Coronary artery (tissue), 2 donors: ENCODE results near the gene ABCB4.

Experiments used
- DNase-seq: peaks from one replicate; pipeline ENCODE4 v3.0.0-alpha.2; 2017; ENCODE audit warnings: low spot score
- H3K27ac ChIP-seq, 2 donors: fragments of 200-600 bp; sonication (generic); one replicate each; pipeline ENCODE4 v1.5.1; 2016 to 2019
- H3K4me3 ChIP-seq: fragments of 200-600 bp; sonication (generic); 2 replicates; pipeline ENCODE4 v1.5.1; 2016; ENCODE audit warnings: mild to moderate bottlenecking, moderate library complexity
- TF ChIP-seq, protein P1 (sequence below): fragments of 200-600 bp; sonication (generic); IDR thresholded peaks from one replicate; pipeline ENCODE4 v1.5.1; 2019; ENCODE audit warnings: antibody characterized with exemption

The ABCB4 gene

DNA sequence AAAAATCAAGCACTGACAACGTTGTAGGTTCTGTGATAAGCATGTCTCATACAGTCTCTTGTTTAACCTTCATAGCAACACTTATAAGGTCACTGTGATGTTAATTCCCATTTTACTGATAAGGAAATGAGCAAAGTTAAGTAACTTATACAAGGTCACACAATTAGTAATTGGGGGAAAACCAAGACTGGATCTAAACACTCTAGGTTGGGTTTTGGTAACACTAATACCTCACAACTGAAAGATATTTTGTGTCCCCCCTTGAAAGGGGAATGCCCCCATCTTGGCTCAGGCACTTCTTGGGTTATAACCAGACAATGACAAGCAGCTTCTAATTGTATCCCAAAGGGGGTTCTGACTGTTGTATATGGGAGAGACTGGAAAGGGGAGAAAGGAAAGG lies 36.0 kb upstream of the ABCB4 start:
- TF ChIP-seq, protein P1, sequence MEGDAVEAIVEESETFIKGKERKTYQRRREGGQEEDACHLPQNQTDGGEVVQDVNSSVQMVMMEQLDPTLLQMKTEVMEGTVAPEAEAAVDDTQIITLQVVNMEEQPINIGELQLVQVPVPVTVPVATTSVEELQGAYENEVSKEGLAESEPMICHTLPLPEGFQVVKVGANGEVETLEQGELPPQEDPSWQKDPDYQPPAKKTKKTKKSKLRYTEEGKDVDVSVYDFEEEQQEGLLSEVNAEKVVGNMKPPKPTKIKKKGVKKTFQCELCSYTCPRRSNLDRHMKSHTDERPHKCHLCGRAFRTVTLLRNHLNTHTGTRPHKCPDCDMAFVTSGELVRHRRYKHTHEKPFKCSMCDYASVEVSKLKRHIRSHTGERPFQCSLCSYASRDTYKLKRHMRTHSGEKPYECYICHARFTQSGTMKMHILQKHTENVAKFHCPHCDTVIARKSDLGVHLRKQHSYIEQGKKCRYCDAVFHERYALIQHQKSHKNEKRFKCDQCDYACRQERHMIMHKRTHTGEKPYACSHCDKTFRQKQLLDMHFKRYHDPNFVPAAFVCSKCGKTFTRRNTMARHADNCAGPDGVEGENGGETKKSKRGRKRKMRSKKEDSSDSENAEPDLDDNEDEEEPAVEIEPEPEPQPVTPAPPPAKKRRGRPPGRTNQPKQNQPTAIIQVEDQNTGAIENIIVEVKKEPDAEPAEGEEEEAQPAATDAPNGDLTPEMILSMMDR = no peak
- DNase-seq = no peak
- Histone ChIP-seq H3K4me3 (no peak overlapping the region), H3K27ac (no peak overlapping the region)

DNA sequence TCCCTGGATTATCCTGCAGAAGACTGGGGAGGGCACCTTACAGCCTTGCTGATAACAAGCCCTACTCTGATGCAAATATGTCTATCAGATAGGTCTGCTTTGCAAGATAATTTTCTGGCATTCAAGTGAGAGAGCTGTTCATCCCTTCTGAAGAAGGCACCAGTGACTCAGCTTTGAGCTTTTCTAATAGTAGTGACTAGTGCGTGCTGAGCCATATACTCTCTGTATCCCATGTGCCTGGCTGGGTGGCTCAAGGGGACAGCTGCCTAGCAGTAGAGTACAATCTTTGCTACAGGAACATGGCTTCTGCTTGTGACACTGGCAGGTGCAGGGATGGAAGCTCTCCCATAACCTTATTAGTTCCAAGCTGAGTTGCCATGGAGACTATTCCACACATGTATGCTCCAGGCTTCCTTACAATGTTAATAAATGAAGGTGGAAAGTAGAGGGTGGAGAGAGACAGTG lies 35.0 kb upstream of the ABCB4 start:
- TF ChIP-seq, protein P1 = no peak
- no peak for DNase-seq
- Histone ChIP-seq H3K27ac (no peak overlapping the region), H3K4me3 (no peak overlapping the region)

DNA sequence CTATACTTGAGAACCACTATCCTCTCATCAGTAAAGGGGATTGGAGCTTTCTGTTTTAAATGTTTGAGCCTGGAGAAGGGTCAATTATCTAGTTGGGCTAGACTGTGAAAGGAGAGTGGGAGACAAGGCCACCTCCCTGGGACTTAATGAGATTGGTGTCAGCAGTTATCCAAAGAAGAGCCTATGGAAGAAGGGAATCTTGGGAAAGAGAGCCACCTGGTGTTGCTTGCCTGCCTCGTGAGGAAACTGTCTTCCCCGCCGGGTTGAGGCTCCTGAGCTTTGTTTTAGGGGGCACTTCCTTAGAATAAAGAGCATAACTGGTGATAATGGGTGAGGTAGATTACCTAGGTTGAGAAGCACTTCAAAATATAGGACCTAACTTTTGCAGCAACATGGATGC lies 32.0 kb upstream of the ABCB4 start:
- no peak for DNase-seq
- no peak overlapping the region for H3K4me3 ChIP-seq
- TF ChIP-seq, protein P1 = no peak
- no peak overlapping the region for H3K27ac ChIP-seq

DNA sequence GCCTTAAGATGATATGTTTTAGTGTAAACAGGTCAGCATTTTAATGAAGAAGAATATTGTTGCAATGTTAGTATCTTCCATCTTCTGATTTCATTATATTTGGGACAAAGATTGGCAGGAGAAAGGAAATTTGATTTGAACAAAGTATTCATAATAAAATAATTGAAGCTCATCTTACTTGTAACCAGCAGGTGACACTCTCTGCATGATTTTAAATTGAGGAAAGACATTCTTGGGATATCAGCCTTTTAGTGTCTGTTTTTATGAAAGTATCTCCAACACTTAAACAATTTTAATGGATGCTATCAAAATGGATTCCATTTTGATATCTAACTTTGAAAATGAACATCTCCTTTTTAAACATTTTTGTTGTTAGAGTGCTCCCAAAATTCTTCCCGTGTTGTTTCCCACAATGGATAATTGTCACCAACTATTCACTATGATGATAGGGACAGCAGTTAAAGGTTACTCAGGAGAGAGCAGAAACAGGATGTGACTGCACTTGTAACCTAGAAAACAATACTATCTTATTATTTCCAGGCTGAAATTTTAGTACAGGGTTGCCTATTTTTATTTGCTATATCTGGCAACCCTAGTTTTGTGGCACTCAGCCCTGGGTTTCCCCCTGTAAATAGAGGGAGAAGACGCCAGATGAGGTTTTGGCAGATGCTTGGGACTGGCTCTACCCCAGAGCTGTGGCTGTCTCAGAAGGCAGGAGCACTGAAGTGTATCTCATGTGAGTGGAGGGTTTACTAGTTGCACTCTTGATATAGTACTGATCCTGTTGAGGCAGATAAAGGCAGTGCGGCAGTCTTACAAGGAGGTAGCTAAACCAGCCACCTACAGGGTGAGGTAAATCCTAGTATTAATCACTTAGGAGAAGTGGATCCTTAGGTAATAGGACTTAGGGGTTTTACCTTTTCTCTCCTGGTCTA lies 31.0 kb upstream of the ABCB4 start:
- Histone ChIP-seq H3K27ac (no peak overlapping the region), H3K4me3 (no peak overlapping the region)
- DNase-seq = no peak
- TF ChIP-seq, protein P1 = no peak

DNA sequence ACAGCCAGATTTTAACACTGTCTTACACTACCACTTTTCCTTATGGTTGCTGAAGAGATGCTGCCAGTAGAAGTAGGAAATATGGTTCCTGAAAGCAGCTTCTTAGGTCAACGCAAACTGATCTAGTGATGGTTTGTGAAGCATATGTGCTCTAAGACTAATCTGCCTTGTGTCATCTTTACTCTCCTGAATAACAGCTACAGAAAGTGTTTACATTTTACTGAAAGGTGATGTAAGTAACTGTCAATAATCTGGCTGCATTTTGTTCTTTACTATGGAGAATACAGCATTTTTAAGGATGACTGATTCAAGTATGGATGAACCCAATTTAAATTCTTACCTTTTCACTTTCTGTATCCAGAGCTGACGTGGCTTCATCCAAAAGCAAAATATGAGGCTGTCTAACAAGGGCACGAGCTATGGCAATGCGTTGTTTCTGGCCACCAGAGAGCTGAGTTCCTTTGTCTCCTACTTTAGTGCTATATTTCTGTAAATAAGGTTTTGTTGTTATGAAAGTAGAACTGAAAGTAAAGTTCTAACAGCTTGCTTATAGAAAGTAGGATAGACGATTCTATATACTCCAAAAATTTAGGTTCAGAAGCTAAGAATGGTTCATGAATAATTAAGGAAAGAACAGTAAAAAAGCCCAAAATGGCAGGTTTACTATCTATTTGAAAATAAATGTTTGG lies 30.2 kb upstream of the ABCB4 start:
- DNase-seq = no peak
- Histone ChIP-seq H3K4me3 (no peak overlapping the region), H3K27ac (no peak overlapping the region)
- TF ChIP-seq, protein P1 = no peak

DNA sequence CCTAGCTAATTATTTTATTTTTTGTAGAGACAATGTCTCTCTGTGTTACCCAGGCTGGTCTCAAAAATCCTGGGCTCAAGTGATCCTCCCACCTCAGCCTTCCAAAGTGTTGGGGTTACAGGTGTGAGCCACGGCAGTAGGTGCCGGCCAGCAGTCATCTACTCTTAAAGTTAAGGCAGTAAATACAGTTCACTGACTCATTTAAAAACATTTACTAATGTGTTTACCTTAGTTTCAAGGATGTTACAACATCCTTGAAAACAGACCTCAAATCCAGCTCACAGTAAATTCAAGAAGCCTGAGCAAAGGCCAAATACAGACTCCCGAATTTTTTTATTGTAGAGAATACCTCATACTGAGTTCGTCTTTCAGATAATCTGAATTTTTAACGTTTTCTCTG lies 29.6 kb upstream of the ABCB4 start:
- H3K27ac ChIP-seq = no peak overlapping the region
- TF ChIP-seq, protein P1 = no peak

More for the DNA sequence above, 29.6 kb upstream of the ABCB4 start:
- no peak overlapping the region for H3K4me3 ChIP-seq
- no peak for DNase-seq
